ENCODE results near the gene LSM7. TPM values are rescaled to one million over a fixed set of nuclear protein-coding genes. Genes with fewer than 3 reads are reported as not detected.

The LSM7 gene
- polyA plus RNA-seq, 1 donor from 2014 or later: 550 TPM

DNA sequence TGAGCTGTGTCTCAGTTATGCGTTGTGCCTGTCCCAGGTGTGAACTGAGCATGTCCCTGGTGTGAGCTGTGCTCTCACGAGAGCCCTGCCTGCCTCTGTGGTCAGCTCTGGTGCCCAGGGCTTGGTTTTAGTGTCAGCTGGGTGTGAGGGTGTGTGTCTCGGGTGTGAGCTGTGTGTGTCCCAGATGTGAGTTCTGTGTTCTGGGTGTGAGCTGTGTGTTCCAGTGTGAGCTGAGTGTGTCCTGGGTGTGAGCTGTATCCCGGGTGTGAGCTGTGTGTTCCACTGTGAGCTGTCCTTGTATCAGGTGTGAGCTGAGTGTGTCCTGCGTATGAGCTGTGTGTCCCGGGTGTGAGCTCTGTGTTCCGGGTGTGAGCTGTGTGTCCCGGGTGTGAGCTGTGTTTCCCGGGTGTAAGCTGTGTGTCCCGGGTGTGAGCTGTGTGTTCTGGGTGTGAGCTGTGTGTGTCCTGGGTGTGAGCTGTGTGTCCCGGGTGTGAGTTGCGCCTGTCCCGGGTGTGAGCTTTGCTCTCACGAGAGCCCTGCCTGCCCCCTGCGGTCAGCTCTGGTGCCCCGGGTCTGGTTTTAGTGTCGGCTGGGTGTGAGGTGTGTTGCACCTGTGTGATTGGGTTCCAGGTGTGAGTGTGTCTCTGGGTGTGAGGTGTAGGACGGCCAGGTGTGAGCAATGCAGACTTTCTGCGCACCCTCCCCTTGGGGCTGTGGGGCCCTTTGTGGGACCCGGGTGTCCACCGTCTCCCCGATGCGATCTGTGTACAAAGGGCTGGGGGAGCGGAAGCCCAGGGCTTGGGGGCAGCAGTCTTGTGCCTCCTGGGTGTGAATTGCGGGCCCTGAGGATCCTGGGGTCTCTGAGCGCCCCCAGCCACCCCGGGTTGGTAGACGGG lies 39.3 kb downstream of the LSM7 start:
- Histone ChIP-seq H3K27ac (ENCODE audit: low read length) (no peak overlapping the region), H4K20me1 (ENCODE audit: insufficient read depth) (no peaks in the 10 kb centered on the region), H3K9ac (ENCODE audit: low read length) (no peak overlapping the region), H3K4me3 (ENCODE audit: low read length) (no peak overlapping the region), H3K9me2 (ENCODE audit: insufficient read depth, low read length) (no peaks in the 10 kb centered on the region), H3K4me2 (ENCODE audit: low read length) (no peak overlapping the region), H3K9me3 (ENCODE audit: low read length) (no peaks in the 10 kb centered on the region), H3K79me2 (replicated peaks; ENCODE audit: insufficient read depth, low read length) (no peaks in the 10 kb centered on the region), H3K27me3 (ENCODE audit: insufficient read depth, low read depth, low read length) (peaks cover 56% of the 10 kb centered on the region), H2AFZ (ENCODE audit: low read depth, low read length) (no peak overlapping the region), H3F3A (ENCODE audit: insufficient read depth, low read length, poor library complexity, severe bottlenecking) (no peaks in the 10 kb centered on the region), H3K36me3 (ENCODE audit: insufficient read depth, low read length) (no peaks in the 10 kb centered on the region)
- TF ChIP-seq RAD21 (conservative IDR thresholded peaks at IDR 0.05) (no peak), MXI1 (conservative IDR thresholded peaks at IDR 0.05; ENCODE audit: poor library complexity, severe bottlenecking) (no peak), EZH2 (IDR thresholded peaks at IDR 0.05; ENCODE audit: borderline replicate concordance, insufficient read depth, low read length, poor library complexity, severe bottlenecking) (no peak)
- TF ChIP-seq, protein P1, sequence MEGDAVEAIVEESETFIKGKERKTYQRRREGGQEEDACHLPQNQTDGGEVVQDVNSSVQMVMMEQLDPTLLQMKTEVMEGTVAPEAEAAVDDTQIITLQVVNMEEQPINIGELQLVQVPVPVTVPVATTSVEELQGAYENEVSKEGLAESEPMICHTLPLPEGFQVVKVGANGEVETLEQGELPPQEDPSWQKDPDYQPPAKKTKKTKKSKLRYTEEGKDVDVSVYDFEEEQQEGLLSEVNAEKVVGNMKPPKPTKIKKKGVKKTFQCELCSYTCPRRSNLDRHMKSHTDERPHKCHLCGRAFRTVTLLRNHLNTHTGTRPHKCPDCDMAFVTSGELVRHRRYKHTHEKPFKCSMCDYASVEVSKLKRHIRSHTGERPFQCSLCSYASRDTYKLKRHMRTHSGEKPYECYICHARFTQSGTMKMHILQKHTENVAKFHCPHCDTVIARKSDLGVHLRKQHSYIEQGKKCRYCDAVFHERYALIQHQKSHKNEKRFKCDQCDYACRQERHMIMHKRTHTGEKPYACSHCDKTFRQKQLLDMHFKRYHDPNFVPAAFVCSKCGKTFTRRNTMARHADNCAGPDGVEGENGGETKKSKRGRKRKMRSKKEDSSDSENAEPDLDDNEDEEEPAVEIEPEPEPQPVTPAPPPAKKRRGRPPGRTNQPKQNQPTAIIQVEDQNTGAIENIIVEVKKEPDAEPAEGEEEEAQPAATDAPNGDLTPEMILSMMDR (IDR thresholded peaks at IDR 0.05; ENCODE audit: poor library complexity, severe bottlenecking): no peak
- TF ChIP-seq, protein P2, sequence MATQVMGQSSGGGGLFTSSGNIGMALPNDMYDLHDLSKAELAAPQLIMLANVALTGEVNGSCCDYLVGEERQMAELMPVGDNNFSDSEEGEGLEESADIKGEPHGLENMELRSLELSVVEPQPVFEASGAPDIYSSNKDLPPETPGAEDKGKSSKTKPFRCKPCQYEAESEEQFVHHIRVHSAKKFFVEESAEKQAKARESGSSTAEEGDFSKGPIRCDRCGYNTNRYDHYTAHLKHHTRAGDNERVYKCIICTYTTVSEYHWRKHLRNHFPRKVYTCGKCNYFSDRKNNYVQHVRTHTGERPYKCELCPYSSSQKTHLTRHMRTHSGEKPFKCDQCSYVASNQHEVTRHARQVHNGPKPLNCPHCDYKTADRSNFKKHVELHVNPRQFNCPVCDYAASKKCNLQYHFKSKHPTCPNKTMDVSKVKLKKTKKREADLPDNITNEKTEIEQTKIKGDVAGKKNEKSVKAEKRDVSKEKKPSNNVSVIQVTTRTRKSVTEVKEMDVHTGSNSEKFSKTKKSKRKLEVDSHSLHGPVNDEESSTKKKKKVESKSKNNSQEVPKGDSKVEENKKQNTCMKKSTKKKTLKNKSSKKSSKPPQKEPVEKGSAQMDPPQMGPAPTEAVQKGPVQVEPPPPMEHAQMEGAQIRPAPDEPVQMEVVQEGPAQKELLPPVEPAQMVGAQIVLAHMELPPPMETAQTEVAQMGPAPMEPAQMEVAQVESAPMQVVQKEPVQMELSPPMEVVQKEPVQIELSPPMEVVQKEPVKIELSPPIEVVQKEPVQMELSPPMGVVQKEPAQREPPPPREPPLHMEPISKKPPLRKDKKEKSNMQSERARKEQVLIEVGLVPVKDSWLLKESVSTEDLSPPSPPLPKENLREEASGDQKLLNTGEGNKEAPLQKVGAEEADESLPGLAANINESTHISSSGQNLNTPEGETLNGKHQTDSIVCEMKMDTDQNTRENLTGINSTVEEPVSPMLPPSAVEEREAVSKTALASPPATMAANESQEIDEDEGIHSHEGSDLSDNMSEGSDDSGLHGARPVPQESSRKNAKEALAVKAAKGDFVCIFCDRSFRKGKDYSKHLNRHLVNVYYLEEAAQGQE (IDR thresholded peaks at IDR 0.05; ENCODE audit: borderline replicate concordance): no peak

DNA sequence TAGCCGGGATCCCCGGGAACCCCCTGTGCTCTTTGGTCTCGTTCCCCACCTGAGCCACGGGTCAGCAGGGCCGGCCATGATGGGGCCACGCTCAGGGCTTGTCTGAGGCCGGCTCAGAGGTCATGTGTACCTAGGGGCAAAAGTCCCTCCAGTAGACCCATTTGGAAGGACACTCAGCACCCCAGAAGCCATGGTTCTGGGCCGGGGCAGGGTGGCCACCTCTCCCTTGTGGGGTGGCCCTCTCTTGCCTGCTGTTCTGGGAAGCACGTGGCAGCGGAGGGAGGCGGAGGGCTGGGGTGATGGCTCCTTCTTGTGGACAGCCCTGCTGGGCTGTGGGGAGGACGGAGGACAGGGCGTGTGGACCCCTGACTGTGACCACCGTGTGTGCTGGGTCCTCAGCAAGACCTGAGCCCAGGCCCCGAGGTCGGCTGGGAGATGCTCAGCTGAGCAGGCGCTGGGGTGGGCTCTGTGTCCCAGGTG lies 40.0 kb downstream of the LSM7 start:
- no peaks in the 10 kb centered on the region for H3K79me2 ChIP-seq (replicated peaks; ENCODE audit: insufficient read depth, low read length)
- no peak overlapping the region for H3K9ac ChIP-seq (ENCODE audit: low read length)
- H3K9me2 ChIP-seq (ENCODE audit: insufficient read depth, low read length): no peaks in the 10 kb centered on the region
- H3K4me2 ChIP-seq (ENCODE audit: low read length): no peak overlapping the region
- TF ChIP-seq POLR2AphosphoS5 (IDR thresholded peaks at IDR 0.05): no peak
- TF ChIP-seq SMC3 (conservative IDR thresholded peaks at IDR 0.05; ENCODE audit: poor library complexity): no peak
- TF ChIP-seq, protein P2 (IDR thresholded peaks at IDR 0.05; ENCODE audit: borderline replicate concordance): no peak
- TF ChIP-seq TAF1 (IDR thresholded peaks at IDR 0.05; ENCODE audit: low read depth): no peak
- TF ChIP-seq RAD21 (conservative IDR thresholded peaks at IDR 0.05): no peak
- TF ChIP-seq EZH2 (IDR thresholded peaks at IDR 0.05; ENCODE audit: borderline replicate concordance, insufficient read depth, low read length, poor library complexity, severe bottlenecking): no peak
- TF ChIP-seq, protein P1 (IDR thresholded peaks at IDR 0.05; ENCODE audit: poor library complexity, severe bottlenecking): no peak
- no peak for TF ChIP-seq EP300 (conservative IDR thresholded peaks at IDR 0.05; ENCODE audit: poor library complexity, severe bottlenecking)
- no peak for TF ChIP-seq MXI1 (conservative IDR thresholded peaks at IDR 0.05; ENCODE audit: poor library complexity, severe bottlenecking)
- H3K9me3 ChIP-seq (ENCODE audit: low read length): no peaks in the 10 kb centered on the region
- H4K20me1 ChIP-seq (ENCODE audit: insufficient read depth): no peaks in the 10 kb centered on the region
- H3K27me3 ChIP-seq (ENCODE audit: insufficient read depth, low read depth, low read length): peaks cover 56% of the 10 kb centered on the region
- H3F3A ChIP-seq (ENCODE audit: insufficient read depth, low read length, poor library complexity, severe bottlenecking): no peaks in the 10 kb centered on the region
- no peak overlapping the region for H3K4me3 ChIP-seq (ENCODE audit: low read length)
- H2AFZ ChIP-seq (ENCODE audit: low read depth, low read length): no peak overlapping the region
- no peak overlapping the region for H3K27ac ChIP-seq (ENCODE audit: low read length)
- no peaks in the 10 kb centered on the region for H3K36me3 ChIP-seq (ENCODE audit: insufficient read depth, low read length)

Measured in neural cell (in vitro differentiated cells).